Breast epithelium (tissue), 3 donors: ENCODE data around the gene MARS1.

ENCODE experiments used
- CTCF ChIP-seq, 3 donors: fragments of 450-650 bp; IDR thresholded peaks; one replicate each; pipeline ENCODE4 v1.5.1; 2016 to 2017; ENCODE audit warnings: antibody characterized with exemption in 3 of 3, mild to moderate bottlenecking in 3 of 3, moderate library complexity in 3 of 3
- POLR2A ChIP-seq: fragments of 450-650 bp; IDR thresholded peaks from one replicate; pipeline ENCODE4 v1.6.1; 2016; ENCODE audit warnings: antibody characterized with exemption, mild to moderate bottlenecking, moderate library complexity
- POLR2AphosphoS5 ChIP-seq, 3 donors: sonication (generic); formaldehyde crosslinking; IDR thresholded peaks; one replicate each; pipeline ENCODE4 v1.6.1; 2017; ENCODE audit warnings: antibody characterized with exemption in 3 of 3

- no peak for TF ChIP-seq CTCF (IDR thresholded peaks at IDR 0.05)
- no peak for TF ChIP-seq POLR2AphosphoS5 (IDR thresholded peaks at IDR 0.05)
- no peak for TF ChIP-seq POLR2A
Measured at GRCh38 chr12:57554453-57554852, 66.6 kb downstream of the MARS1 start.
